ENCODE results near the gene ZNF385B. TPM values are rescaled to one million over a fixed set of nuclear protein-coding genes. Genes with fewer than 3 reads are reported as not detected.
A peak's percentile ranks its signal among the peaks of the same experiment; 100 is the strongest.

The ZNF385B gene
- total and polyA plus RNA-seq, 4 experiments from 2014 or later = not detected

GRCh38 chr2:179428649-179429048 lies 432.8 kb downstream of the ZNF385B start:
- Histone ChIP-seq H3K27me3 (ENCODE audit: insufficient read depth, low read length) (no peaks in the 10 kb centered on the region), H3K9me3 (ENCODE audit: control insufficient read depth in 1 of 2, low read length in 2 of 2) (no peaks in the 10 kb centered on the region), H3K4me1 (ENCODE audit: insufficient read depth, low read length) (no peaks in the 10 kb centered on the region), H3K4me3 (ENCODE audit: low read length in 2 of 2) (no peak overlapping the region), H3K27ac (ENCODE audit: low read depth, low read length) (no peak overlapping the region), H3K36me3 (ENCODE audit: insufficient read depth, low read length) (no peaks in the 10 kb centered on the region)
- intact Hi-C loops (cut with micrococcal nuclease) = no loop called here
- Mint-ChIP-seq H3K27me3 (peaks cover 2 to 3% of the 10 kb centered on the region in 2 donors), H3K36me3 (no peaks in the 10 kb centered on the region), H3K4me3 (no peak overlapping the region), H3K27ac (no peak overlapping the region), H3K9me3 (no peaks in the 10 kb centered on the region), H3K4me1 (no peaks in the 10 kb centered on the region)
- DNase-seq = no peak
- ChIA-PET CTCF (ENCODE audit: partially characterized antibody) (no interaction called here), POLR2A (ENCODE audit: partially characterized antibody) (no interaction called here)

GRCh38 chr2:179427065-179427464 lies 434.3 kb downstream of the ZNF385B start:
- Mint-ChIP-seq H3K27me3 (peaks cover 2 to 7% of the 10 kb centered on the region in 2 donors), H3K4me3 (no peak overlapping the region), H3K9me3 (no peaks in the 10 kb centered on the region), H3K36me3 (no peaks in the 10 kb centered on the region), H3K4me1 (peaks cover 0 to 2% (median 0%) of the 10 kb centered on the region in 4 donors), H3K27ac (no peak overlapping the region)
- intact Hi-C loops (cut with micrococcal nuclease) = no loop called here
- no peaks in the 10 kb centered on the region for H3K9me3 ChIP-seq (ENCODE audit: control insufficient read depth in 1 of 2, low read length in 2 of 2)
- no peaks in the 10 kb centered on the region for H3K4me1 ChIP-seq (ENCODE audit: insufficient read depth, low read length)
- no peaks in the 10 kb centered on the region for H3K27me3 ChIP-seq (ENCODE audit: insufficient read depth, low read length)
- DNase-seq = no peak
- CTCF ChIA-PET (ENCODE audit: partially characterized antibody) = no interaction called here
- no peaks in the 10 kb centered on the region for H3K36me3 ChIP-seq (ENCODE audit: insufficient read depth, low read length)
- no peak overlapping the region for H3K27ac ChIP-seq (ENCODE audit: low read depth, low read length)
- no peak overlapping the region for H3K4me3 ChIP-seq (ENCODE audit: low read length in 2 of 2)
- POLR2A ChIA-PET (ENCODE audit: partially characterized antibody) = no interaction called here

GRCh38 chr2:179424571-179424970 lies 436.8 kb downstream of the ZNF385B start:
- no peak for DNase-seq
- Histone ChIP-seq H3K4me3 (ENCODE audit: low read length in 2 of 2) (no peak overlapping the region), H3K27ac (ENCODE audit: low read depth, low read length) (no peak overlapping the region), H3K27me3 (ENCODE audit: insufficient read depth, low read length) (no peaks in the 10 kb centered on the region), H3K36me3 (ENCODE audit: insufficient read depth, low read length) (no peaks in the 10 kb centered on the region), H3K4me1 (ENCODE audit: insufficient read depth, low read length) (no peaks in the 10 kb centered on the region), H3K9me3 (ENCODE audit: control insufficient read depth in 1 of 2, low read length in 2 of 2) (no peaks in the 10 kb centered on the region)
- CTCF ChIA-PET (ENCODE audit: partially characterized antibody) = no interaction called here
- Mint-ChIP-seq H3K4me3 (no peak overlapping the region), H3K36me3 (no peaks in the 10 kb centered on the region), H3K4me1 (peaks cover 0 to 2% (median 0%) of the 10 kb centered on the region in 4 donors), H3K9me3 (no peaks in the 10 kb centered on the region), H3K27ac (no peak overlapping the region), H3K27me3 (peaks cover 2 to 7% of the 10 kb centered on the region in 2 donors)
- POLR2A ChIA-PET (ENCODE audit: partially characterized antibody) = no interaction called here
- intact Hi-C loops (cut with micrococcal nuclease) = loop anchor here (5.0 kb wide), 1 partner anchor 1633 kb away; no protein-coding TSS in a partner anchor

GRCh38 chr2:179422037-179422643 lies 439.3 kb downstream of the ZNF385B start:
- CTCF ChIA-PET (ENCODE audit: partially characterized antibody) = interaction anchor here (1.1 to 1.9 kb wide), 6 partner anchors 12 to 27 kb away, joined by 3 to 10 read pairs (median 6); no protein-coding TSS in a partner anchor
- DNase-seq = peak in 3 of 5 donors; percentile 4 to 12 (median 4)
- intact Hi-C loops (cut with micrococcal nuclease) = loop anchor here (5.0 kb wide), 1 partner anchor 1635 kb away; no protein-coding TSS in a partner anchor

GRCh38 chr2:179417436-179417949 lies 443.9 kb downstream of the ZNF385B start:
- Mint-ChIP-seq H3K4me3 (no peak overlapping the region), H3K27ac (no peak overlapping the region), H3K36me3 (no peaks in the 10 kb centered on the region), H3K27me3 (no peaks in the 10 kb centered on the region), H3K4me1 (peaks cover 0 to 2% (median 0%) of the 10 kb centered on the region in 4 donors), H3K9me3 (peaks cover 0 to 13% (median under 1%) of the 10 kb centered on the region in 8 donors)
- H3K27me3 ChIP-seq (ENCODE audit: insufficient read depth, low read length) = no peaks in the 10 kb centered on the region
- H3K4me3 ChIP-seq (ENCODE audit: low read length in 2 of 2) = no peak overlapping the region
- no peak for DNase-seq
- CTCF ChIA-PET (ENCODE audit: partially characterized antibody) = interaction anchor here (1.3 kb wide), 1 partner anchor 23 kb away, joined by 3 read pairs; no protein-coding TSS in a partner anchor
- H3K36me3 ChIP-seq (ENCODE audit: insufficient read depth, low read length) = no peaks in the 10 kb centered on the region
- no peaks in the 10 kb centered on the region for H3K9me3 ChIP-seq (ENCODE audit: control insufficient read depth in 1 of 2, low read length in 2 of 2)
- no peaks in the 10 kb centered on the region for H3K4me1 ChIP-seq (ENCODE audit: insufficient read depth, low read length)
- no peak overlapping the region for H3K27ac ChIP-seq (ENCODE audit: low read depth, low read length)
- intact Hi-C loops (cut with micrococcal nuclease) = no loop called here
- POLR2A ChIA-PET (ENCODE audit: partially characterized antibody) = no interaction called here

More at GRCh38 chr2:179422037-179422643, 439.3 kb downstream of the ZNF385B start:
- POLR2A ChIA-PET (ENCODE audit: partially characterized antibody) = no interaction called here
- Mint-ChIP-seq H3K27me3 (peaks cover 0 to 7% of the 10 kb centered on the region in 2 donors), H3K36me3 (no peaks in the 10 kb centered on the region), H3K4me1 (peaks cover 0 to 2% (median 0%) of the 10 kb centered on the region in 4 donors), H3K27ac (no peak overlapping the region), H3K4me3 (no peak overlapping the region), H3K9me3 (peaks cover 0 to 2% (median 0%) of the 10 kb centered on the region in 8 donors)
- H3K27ac ChIP-seq (ENCODE audit: low read depth, low read length) = no peak overlapping the region
- no peaks in the 10 kb centered on the region for H3K9me3 ChIP-seq (ENCODE audit: control insufficient read depth in 1 of 2, low read length in 2 of 2)
- no peaks in the 10 kb centered on the region for H3K27me3 ChIP-seq (ENCODE audit: insufficient read depth, low read length)
- H3K4me3 ChIP-seq (ENCODE audit: low read length in 2 of 2) = no peak overlapping the region
- H3K4me1 ChIP-seq (ENCODE audit: insufficient read depth, low read length) = no peaks in the 10 kb centered on the region
- no peaks in the 10 kb centered on the region for H3K36me3 ChIP-seq (ENCODE audit: insufficient read depth, low read length)

- Mint-ChIP-seq H3K4me3 (no peak overlapping the region), H3K9me3 (peaks cover 0 to 13% (median under 1%) of the 10 kb centered on the region in 8 donors), H3K4me1 (peaks cover 0 to 4% (median 0%) of the 10 kb centered on the region in 4 donors), H3K36me3 (no peaks in the 10 kb centered on the region), H3K27ac (no peak overlapping the region), H3K27me3 (peaks cover 4 to 6% of the 10 kb centered on the region in 2 donors)
- Histone ChIP-seq H3K27ac (ENCODE audit: low read depth, low read length) (no peak overlapping the region), H3K36me3 (ENCODE audit: insufficient read depth, low read length) (no peaks in the 10 kb centered on the region), H3K27me3 (ENCODE audit: insufficient read depth, low read length) (no peaks in the 10 kb centered on the region), H3K4me1 (ENCODE audit: insufficient read depth, low read length) (no peaks in the 10 kb centered on the region), H3K4me3 (ENCODE audit: low read length in 2 of 2) (no peak overlapping the region), H3K9me3 (ENCODE audit: control insufficient read depth in 1 of 2, low read length in 2 of 2) (no peaks in the 10 kb centered on the region)
- POLR2A ChIA-PET (ENCODE audit: partially characterized antibody) = no interaction called here
- CTCF ChIA-PET (ENCODE audit: partially characterized antibody) = interaction anchor here (1.0 to 1.2 kb wide), 2 partner anchors 28 to 661 kb away, joined by 3 to 4 read pairs; no protein-coding TSS in a partner anchor
- intact Hi-C loops (cut with micrococcal nuclease) = no loop called here
- no peak for DNase-seq
Measured at GRCh38 chr2:179412112-179412511, 449.3 kb downstream of the ZNF385B start.

GRCh38 chr2:179410552-179411356 lies 450.7 kb downstream of the ZNF385B start:
- Mint-ChIP-seq H3K36me3 (no peaks in the 10 kb centered on the region), H3K9me3 (peaks cover 0 to 5% (median 0%) of the 10 kb centered on the region in 8 donors), H3K27me3 (peaks cover 4 to 6% of the 10 kb centered on the region in 2 donors), H3K4me1 (peaks cover 0 to 4% (median 0%) of the 10 kb centered on the region in 4 donors), H3K27ac (no peak overlapping the region), H3K4me3 (no peak overlapping the region)
- intact Hi-C loops (cut with micrococcal nuclease) = no loop called here
- H3K4me3 ChIP-seq (ENCODE audit: low read length in 2 of 2) = no peak overlapping the region
- ChIA-PET CTCF (ENCODE audit: partially characterized antibody) (interaction anchor here (0.6 to 2.8 kb wide), 3 partner anchors 9 to 57 kb away, joined by 3 to 10 read pairs (median 3); no protein-coding TSS in a partner anchor), POLR2A (ENCODE audit: partially characterized antibody) (no interaction called here)
- DNase-seq = peak in 1 of 5 donors; percentile 4
- H3K4me1 ChIP-seq (ENCODE audit: insufficient read depth, low read length) = no peaks in the 10 kb centered on the region
- no peaks in the 10 kb centered on the region for H3K27me3 ChIP-seq (ENCODE audit: insufficient read depth, low read length)
- no peaks in the 10 kb centered on the region for H3K36me3 ChIP-seq (ENCODE audit: insufficient read depth, low read length)
- no peaks in the 10 kb centered on the region for H3K9me3 ChIP-seq (ENCODE audit: control insufficient read depth in 1 of 2, low read length in 2 of 2)
- no peak overlapping the region for H3K27ac ChIP-seq (ENCODE audit: low read depth, low read length)

All from CD4-positive, alpha-beta memory T cell (primary cell).